Effector memory CD8-positive, alpha-beta T cell (primary cell): ENCODE measurements around the gene UBE3A.
"Not testable (repeated sequence)": the region's sequence is repeated elsewhere in the genome, so short reads cannot be mapped to it uniquely, and the experiment has no call there.

Experiments used
- ATAC-seq: fragments of 150-1000 bp; cut with Tn5 transposase; replicated peaks from 2 replicates; pipeline ENCODE4 v1.10.0; 2021; ENCODE audit warnings: mild to moderate bottlenecking, moderate library complexity
- DNase-seq, 3 experiments: peaks; one replicate each; pipeline ENCODE4 v3.0.0; 2021
- H3K27ac Mint-ChIP-seq, 2 donors: one replicate each; pipeline ENCODE4 v1.8.0; 2022; ENCODE audit warnings: mild to moderate bottlenecking in 2 of 2, mixed read lengths in 2 of 2, moderate library complexity in 2 of 2
- H3K27me3 Mint-ChIP-seq, 2 donors: one replicate each; pipeline ENCODE4 v1.8.0; 2022; ENCODE audit warnings: mixed read lengths in 2 of 2
- H3K36me3 Mint-ChIP-seq: one replicate; pipeline ENCODE4 v1.8.0; 2022; ENCODE audit warnings: mild to moderate bottlenecking, moderate library complexity, mixed read lengths; ENCODE audit not compliant: insufficient read depth
- H3K4me1 Mint-ChIP-seq, 2 donors: one replicate each; pipeline ENCODE4 v1.8.0; 2022; ENCODE audit warnings: low read depth in 2 of 2, mixed read lengths in 2 of 2
- H3K4me3 Mint-ChIP-seq, 2 donors: one replicate each; pipeline ENCODE4 v1.8.0; 2022; ENCODE audit warnings: mild to moderate bottlenecking in 2 of 2, mixed read lengths in 2 of 2, moderate library complexity in 2 of 2
- H3K9me3 Mint-ChIP-seq, 2 donors: one replicate each; pipeline ENCODE4 v1.8.0; 2022; ENCODE audit warnings: mixed read lengths in 2 of 2

UBE3A gene

DNA sequence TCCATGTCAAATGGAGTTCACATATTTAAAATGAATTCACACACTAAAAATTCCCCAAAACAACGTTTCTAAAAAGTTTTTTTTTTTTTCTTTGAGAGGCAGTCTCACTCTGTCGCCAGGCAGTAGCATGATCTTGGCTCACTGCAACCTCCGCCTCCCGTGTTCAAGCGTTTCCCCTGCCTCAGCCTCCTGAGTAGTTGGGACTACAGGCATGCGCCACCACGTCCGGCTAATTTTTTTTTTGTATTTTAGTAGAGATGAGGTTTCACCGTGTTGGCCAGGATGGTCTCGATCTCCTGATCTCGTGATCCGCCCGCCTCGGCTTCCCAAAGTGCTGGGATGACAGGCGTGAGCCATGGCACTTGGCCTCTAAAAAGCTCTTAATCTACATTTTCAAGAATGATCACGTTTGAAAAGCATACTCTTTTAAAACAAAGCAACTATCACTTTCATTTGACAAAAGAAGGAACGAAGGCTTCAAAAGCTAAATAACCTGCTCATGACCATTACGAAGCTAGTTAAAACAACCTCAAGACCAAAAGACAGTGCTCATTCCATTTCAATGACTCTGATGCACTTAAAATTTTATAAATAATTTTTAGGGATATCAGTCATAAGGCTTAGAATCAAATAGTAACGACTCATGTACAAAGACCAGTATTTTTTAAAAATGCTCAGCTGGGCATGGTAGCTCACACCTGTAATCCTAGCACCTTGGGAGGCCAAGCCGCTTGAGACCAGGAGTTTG, 5.5 kb downstream of the UBE3A start:
- Mint-ChIP-seq H3K9me3 (no peaks in the 10 kb centered on the region), H3K4me3 (peak overlapping the region in 1 of 2 donors; percentile 15)

GRCh38 chr15:25431836-25432561, 6.8 kb downstream of the UBE3A start:
- Mint-ChIP-seq H3K9me3 (no peaks in the 10 kb centered on the region), H3K4me1 (peaks cover 47 to 53% of the 10 kb centered on the region in 2 donors), H3K27ac (peak overlapping the region; percentile 1 to 39), H3K27me3 (no peaks in the 10 kb centered on the region), H3K4me3 (no peak overlapping the region), H3K36me3 (peaks cover 11% of the 10 kb centered on the region)
- ATAC-seq (no peak), DNase-seq (no peak)

More for the DNA sequence above, 5.5 kb downstream of the UBE3A start:
- ATAC-seq (no peak), DNase-seq (no peak)
- Mint-ChIP-seq H3K27me3 (no peaks in the 10 kb centered on the region), H3K27ac (peak overlapping the region in 1 of 2 donors; percentile 1), H3K4me1 (peaks cover 45 to 51% of the 10 kb centered on the region in 2 donors), H3K36me3 (peaks cover 16% of the 10 kb centered on the region)

- peaks cover 50 to 60% of the 10 kb centered on the region in 2 donors for H3K4me1 Mint-ChIP-seq
These were observed 11.0 kb downstream of the UBE3A start for GRCh38 chr15:25427861-25428260.

DNA sequence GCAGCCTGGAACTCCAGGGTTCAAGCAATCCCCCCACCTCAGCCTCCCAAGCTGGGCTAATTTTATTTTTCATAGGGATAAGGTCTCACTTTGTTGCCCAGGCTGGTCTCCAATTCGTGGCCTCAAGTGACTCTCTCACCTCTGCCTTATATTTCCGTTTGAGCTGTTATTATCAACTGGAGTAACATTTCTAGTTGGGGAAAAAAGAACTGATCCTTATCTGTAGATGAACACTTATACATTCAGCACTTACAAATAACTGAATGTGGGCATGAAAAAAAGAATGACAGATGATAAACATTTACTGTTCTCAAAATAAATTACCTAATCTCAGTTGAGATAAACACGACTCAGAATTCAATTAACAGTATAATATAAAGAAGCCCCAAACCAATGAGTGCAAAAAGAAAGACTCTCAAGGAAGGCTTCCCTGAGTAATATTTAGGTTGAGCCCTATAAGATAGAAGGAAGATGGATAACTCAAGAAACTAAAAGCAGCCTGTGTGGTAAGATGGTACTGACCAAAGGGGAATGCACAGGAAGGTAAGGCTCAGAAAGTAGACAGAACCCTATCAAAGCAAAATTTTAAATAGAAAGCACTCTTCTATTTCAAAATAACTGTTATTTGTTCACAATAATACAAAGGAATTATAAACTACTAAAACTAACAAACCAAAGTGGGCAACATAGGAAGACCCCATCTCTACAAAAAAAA, 11.8 kb downstream of the UBE3A start:
- peaks cover 45 to 58% of the 10 kb centered on the region in 2 donors for H3K4me1 Mint-ChIP-seq
- H3K27ac Mint-ChIP-seq, result peak overlapping the region; percentile 56 to 82
- peak overlapping the region; percentile 4 to 72 for H3K4me3 Mint-ChIP-seq
- no peaks in the 10 kb centered on the region for H3K27me3 Mint-ChIP-seq
- no peak for ATAC-seq
- no peak for DNase-seq
- no peaks in the 10 kb centered on the region for H3K9me3 Mint-ChIP-seq
- H3K36me3 Mint-ChIP-seq, result peaks cover 8% of the 10 kb centered on the region

More at GRCh38 chr15:25427861-25428260, 11.0 kb downstream of the UBE3A start:
- no peaks in the 10 kb centered on the region for H3K9me3 Mint-ChIP-seq
- H3K36me3 Mint-ChIP-seq, result peaks cover 8% of the 10 kb centered on the region
- H3K27ac Mint-ChIP-seq, result peak overlapping the region; percentile 56 to 82
- no peaks in the 10 kb centered on the region for H3K27me3 Mint-ChIP-seq
- DNase-seq (no peak), ATAC-seq (no peak)
- H3K4me3 Mint-ChIP-seq, result peak overlapping the region; percentile 4 to 72

DNA sequence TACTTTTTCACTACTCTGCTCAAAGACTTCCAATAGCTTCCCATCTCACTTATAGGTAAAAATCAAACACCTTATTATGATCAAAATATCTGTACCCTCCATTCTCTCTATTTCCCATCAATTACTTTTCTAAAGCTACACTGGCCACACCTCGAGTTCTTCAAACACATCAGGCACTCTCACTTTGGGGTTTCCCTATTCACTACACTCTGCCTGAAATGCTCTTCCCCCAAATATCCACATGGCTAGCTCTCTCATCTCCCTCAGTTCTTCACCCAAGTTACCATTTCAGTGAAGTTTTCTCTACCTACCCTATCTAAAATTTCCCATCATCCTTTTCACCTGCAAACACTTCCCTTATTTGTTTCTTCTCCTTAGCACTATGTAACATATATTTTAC, 14.8 kb downstream of the UBE3A start:
- ATAC-seq (no peak), DNase-seq (no peak)
- Mint-ChIP-seq H3K27ac (peak overlapping the region in 1 of 2 donors; percentile 23), H3K27me3 (no peaks in the 10 kb centered on the region), H3K36me3 (peaks cover 3% of the 10 kb centered on the region), H3K4me1 (peaks cover 44 to 69% of the 10 kb centered on the region in 2 donors), H3K4me3 (peak overlapping the region in 1 of 2 donors; percentile 5), H3K9me3 (no peaks in the 10 kb centered on the region)

- H3K27me3 Mint-ChIP-seq, result no peaks in the 10 kb centered on the region
- no peak overlapping the region for H3K4me3 Mint-ChIP-seq
- no peaks in the 10 kb centered on the region for H3K9me3 Mint-ChIP-seq
- H3K27ac Mint-ChIP-seq, result peak overlapping the region in 1 of 2 donors; percentile 48
- no peak for DNase-seq
- H3K36me3 Mint-ChIP-seq, result peaks cover 3% of the 10 kb centered on the region
- H3K4me1 Mint-ChIP-seq, result peaks cover 39 to 77% of the 10 kb centered on the region in 2 donors
- ATAC-seq, result no peak
These were observed 16.8 kb downstream of the UBE3A start for GRCh38 chr15:25422021-25422420.

- Mint-ChIP-seq H3K27me3 (no peaks in the 10 kb centered on the region), H3K27ac (no peak overlapping the region), H3K9me3 (no peaks in the 10 kb centered on the region), H3K4me3 (no peak overlapping the region), H3K36me3 (peaks cover 7% of the 10 kb centered on the region), H3K4me1 (peaks cover 49 to 83% of the 10 kb centered on the region in 2 donors)
- DNase-seq (no peak), ATAC-seq (no peak)
These were observed 20.6 kb downstream of the UBE3A start for GRCh38 chr15:25418202-25418601.

GRCh38 chr15:25417604-25418003, 21.2 kb downstream of the UBE3A start:
- DNase-seq, result no peak
- H3K27ac Mint-ChIP-seq, result no peak overlapping the region
- no peak for ATAC-seq
- H3K36me3 Mint-ChIP-seq, result peaks cover 7% of the 10 kb centered on the region
- H3K9me3 Mint-ChIP-seq, result no peaks in the 10 kb centered on the region
- H3K4me3 Mint-ChIP-seq, result peak overlapping the region in 1 of 2 donors; percentile 6
- peaks cover 50 to 88% of the 10 kb centered on the region in 2 donors for H3K4me1 Mint-ChIP-seq
- H3K27me3 Mint-ChIP-seq, result no peaks in the 10 kb centered on the region

GRCh38 chr15:25416693-25417092, 22.1 kb downstream of the UBE3A start:
- Mint-ChIP-seq H3K4me1 (peaks cover 47 to 81% of the 10 kb centered on the region in 2 donors), H3K9me3 (no peaks in the 10 kb centered on the region), H3K4me3 (peak overlapping the region in 1 of 2 donors; percentile 50), H3K36me3 (peaks cover 7% of the 10 kb centered on the region), H3K27me3 (no peaks in the 10 kb centered on the region), H3K27ac (peak overlapping the region in 1 of 2 donors; percentile 10)
- ATAC-seq, result peak; percentile 32
- no peak for DNase-seq

GRCh38 chr15:25415707-25416106, 23.1 kb downstream of the UBE3A start:
- peaks cover 50 to 83% of the 10 kb centered on the region in 2 donors for H3K4me1 Mint-ChIP-seq
- H3K4me3 Mint-ChIP-seq, result peak overlapping the region in 1 of 2 donors; percentile 39
- no peak overlapping the region for H3K27ac Mint-ChIP-seq
- ATAC-seq (no peak), DNase-seq (no peak)
- peaks cover 3% of the 10 kb centered on the region for H3K36me3 Mint-ChIP-seq
- H3K9me3 Mint-ChIP-seq, result no peaks in the 10 kb centered on the region
- H3K27me3 Mint-ChIP-seq, result no peaks in the 10 kb centered on the region

DNA sequence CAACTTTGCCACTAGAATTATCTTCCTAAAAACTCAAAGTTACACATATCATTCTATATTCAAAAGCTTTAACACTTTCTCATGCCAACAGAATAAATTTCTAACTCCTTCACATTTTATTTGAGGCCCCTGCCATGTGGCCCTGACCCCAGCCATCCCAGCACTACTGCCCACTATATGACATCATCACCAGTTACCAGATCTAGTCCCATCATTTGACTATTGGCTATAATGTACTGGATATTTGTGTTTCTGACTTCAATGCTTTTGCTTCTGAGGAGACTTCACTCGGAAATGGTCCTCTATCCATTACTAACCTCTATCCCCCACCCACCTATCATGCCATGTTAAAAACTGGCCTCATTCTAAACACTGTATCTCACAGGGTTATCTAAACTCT, 23.6 kb downstream of the UBE3A start:
- H3K9me3 Mint-ChIP-seq, result no peaks in the 10 kb centered on the region
- H3K4me3 Mint-ChIP-seq, result peak overlapping the region; percentile 1 to 39
- no peak overlapping the region for H3K27ac Mint-ChIP-seq
- no peak for ATAC-seq
- peaks cover 50 to 81% of the 10 kb centered on the region in 2 donors for H3K4me1 Mint-ChIP-seq
- DNase-seq, result no peak
- H3K36me3 Mint-ChIP-seq, result peaks cover 3% of the 10 kb centered on the region
- no peaks in the 10 kb centered on the region for H3K27me3 Mint-ChIP-seq

- ATAC-seq (no peak), DNase-seq (no peak)
- Mint-ChIP-seq H3K27ac (peak overlapping the region in 1 of 2 donors; percentile 36), H3K9me3 (no peaks in the 10 kb centered on the region), H3K36me3 (peaks cover 9% of the 10 kb centered on the region), H3K4me3 (peak overlapping the region in 1 of 2 donors; percentile 13), H3K27me3 (no peaks in the 10 kb centered on the region), H3K4me1 (peaks cover 42 to 57% of the 10 kb centered on the region in 2 donors)
These were observed 28.2 kb downstream of the UBE3A start for GRCh38 chr15:25410649-25411048.

GRCh38 chr15:25409731-25410130, 29.1 kb downstream of the UBE3A start:
- peaks cover 11% of the 10 kb centered on the region for H3K36me3 Mint-ChIP-seq
- H3K4me1 Mint-ChIP-seq, result peaks cover 36 to 51% of the 10 kb centered on the region in 2 donors
- H3K27ac Mint-ChIP-seq, result not testable (repeated sequence)

More at GRCh38 chr15:25409731-25410130, 29.1 kb downstream of the UBE3A start:
- not testable (repeated sequence) for H3K4me3 Mint-ChIP-seq, ATAC-seq, H3K9me3 Mint-ChIP-seq, H3K27me3 Mint-ChIP-seq, DNase-seq
